GOT3 (cell line): ENCODE results near the gene LRP1B.

Source experiments
- DNase-seq: peaks from one replicate; lab custom pipeline; 2025; ENCODE audit warnings: mixed read lengths; lab: John Stamatoyannopoulos, UW

Gene LRP1B

GRCh38 chr2:141766225-141766624, 364.6 kb downstream of the LRP1B start:
- DNase-seq: no peak

GRCh38 chr2:141748616-141749015, 382.2 kb downstream of the LRP1B start:
- no peak for DNase-seq

GRCh38 chr2:141741652-141742051, 389.2 kb downstream of the LRP1B start:
- DNase-seq: no peak

GRCh38 chr2:141737492-141738255, 393.1 kb downstream of the LRP1B start:
- DNase-seq: no peak

- no peak for DNase-seq
Measured at GRCh38 chr2:141736466-141736865, 394.4 kb downstream of the LRP1B start.

- no peak for DNase-seq
Measured at GRCh38 chr2:141728886-141729285, 401.9 kb downstream of the LRP1B start.

- DNase-seq: no peak
Measured at GRCh38 chr2:141728142-141728541, 402.7 kb downstream of the LRP1B start.

- DNase-seq: no peak
Measured at GRCh38 chr2:141724426-141724825, 406.4 kb downstream of the LRP1B start.

GRCh38 chr2:141723814-141724213, 407.0 kb downstream of the LRP1B start:
- DNase-seq: no peak

- no peak for DNase-seq
Measured at GRCh38 chr2:141720476-141720875, 410.3 kb downstream of the LRP1B start.

- DNase-seq: no peak
Measured at GRCh38 chr2:141714496-141714895, 416.3 kb downstream of the LRP1B start.

GRCh38 chr2:141711627-141712026, 419.2 kb downstream of the LRP1B start:
- no peak for DNase-seq

GRCh38 chr2:141710589-141711239, 420.1 kb downstream of the LRP1B start:
- no peak for DNase-seq

GRCh38 chr2:141709756-141710155, 421.1 kb downstream of the LRP1B start:
- DNase-seq: no peak

GRCh38 chr2:141707486-141707885, 423.3 kb downstream of the LRP1B start:
- DNase-seq: no peak

- no peak for DNase-seq
Measured at GRCh38 chr2:141704541-141704940, 426.3 kb downstream of the LRP1B start.

- no peak for DNase-seq
Measured at GRCh38 chr2:141703501-141703900, 427.3 kb downstream of the LRP1B start.

- DNase-seq: no peak
Measured at GRCh38 chr2:141701618-141702017, 429.2 kb downstream of the LRP1B start.

GRCh38 chr2:141699573-141699972, 431.2 kb downstream of the LRP1B start:
- DNase-seq: no peak

GRCh38 chr2:141698500-141698899, 432.3 kb downstream of the LRP1B start:
- DNase-seq: no peak

GRCh38 chr2:141697035-141697434, 433.8 kb downstream of the LRP1B start:
- DNase-seq: no peak

- DNase-seq: no peak
Measured at GRCh38 chr2:141694180-141694579, 436.6 kb downstream of the LRP1B start.

GRCh38 chr2:141692829-141693228, 438.0 kb downstream of the LRP1B start:
- no peak for DNase-seq

GRCh38 chr2:141676139-141676538, 454.7 kb downstream of the LRP1B start:
- DNase-seq: no peak
